Liver (tissue), 9 donors: Measurements from ENCODE around the gene TRIM22. TPM values are rescaled to one million over a fixed set of nuclear protein-coding genes. Genes with fewer than 3 reads are reported as not detected.

Experiments
- DNase-seq: peaks from one replicate; pipeline ENCODE4 v3.0.0-alpha.2; 2017; ENCODE audit warnings: low spot score
- H3K27ac ChIP-seq, 2 donors: one replicate each; pipeline ENCODE4 v1.7.0; 2013; ENCODE audit warnings: inconsistent platforms in 2 of 2, low read length in 2 of 2, control low read depth in 1 of 2, low read depth in 1 of 2, mild to moderate bottlenecking in 1 of 2
- H3K27me3 ChIP-seq, 4 donors: one replicate each; pipeline versions ENCODE4 v1.6.1 to v1.7.0; 2013; ENCODE audit warnings: low read length in 3 of 4, inconsistent platforms in 1 of 4, mild to moderate bottlenecking in 1 of 4, moderate library complexity in 1 of 4; ENCODE audit not compliant: control insufficient read depth in 4 of 4, insufficient read depth in 4 of 4
- H3K36me3 ChIP-seq, 4 donors: one replicate each; pipeline versions ENCODE4 v1.6.1 to v1.7.0; 2013; ENCODE audit warnings: low read length in 3 of 4, mild to moderate bottlenecking in 3 of 4, low read depth in 1 of 4, moderate library complexity in 1 of 4; ENCODE audit not compliant: control insufficient read depth in 4 of 4, insufficient read depth in 3 of 4
- H3K4me1 ChIP-seq, 4 donors: one replicate each; pipeline versions ENCODE4 v1.6.1 to v1.7.0; 2013; ENCODE audit warnings: low read length in 3 of 4, mild to moderate bottlenecking in 3 of 4, moderate library complexity in 1 of 4; ENCODE audit not compliant: control insufficient read depth in 4 of 4, insufficient read depth in 4 of 4
- H3K4me3 ChIP-seq, 3 donors: one replicate each; pipeline versions ENCODE4 v1.6.1 to v1.7.0; 2013; ENCODE audit warnings: low read length in 3 of 3, control low read depth in 1 of 3, low read depth in 1 of 3, mild to moderate bottlenecking in 1 of 3
- H3K9ac ChIP-seq, 2 donors: one replicate each; pipeline ENCODE4 v1.7.0; 2013; ENCODE audit warnings: low read length in 2 of 2, mild to moderate bottlenecking in 2 of 2, moderate library complexity in 2 of 2, control low read depth in 1 of 2, low read depth in 1 of 2
- H3K9me3 ChIP-seq, 4 donors: one replicate each; pipeline versions ENCODE4 v1.6.1 to v1.7.0; 2013; ENCODE audit warnings: low read length in 3 of 4; ENCODE audit not compliant: control insufficient read depth in 4 of 4
- EGR1 ChIP-seq, 2 donors: IDR thresholded peaks; 2 replicates each; pipeline ENCODE4 v1.6.1; 2016 to 2018; ENCODE audit warnings: antibody characterized with exemption in 2 of 2, low read depth in 2 of 2
- FOXA1 ChIP-seq: IDR thresholded peaks from 2 replicates; pipeline ENCODE4 v1.6.1; 2016; ENCODE audit warnings: antibody characterized with exemption
- FOXA2 ChIP-seq: IDR thresholded peaks from 2 replicates; pipeline ENCODE4 v1.6.1; 2016; ENCODE audit warnings: antibody characterized with exemption
- GABPA ChIP-seq, 2 donors: IDR thresholded peaks in 1 of 2; conservative IDR thresholded peaks in 1 of 2; 2 replicates each; pipeline ENCODE4 v1.6.1; 2016; ENCODE audit warnings: antibody characterized with exemption in 2 of 2, mild to moderate bottlenecking in 1 of 2, moderate library complexity in 1 of 2
- HNF4A ChIP-seq, 2 donors: conservative IDR thresholded peaks; 2 replicates each; pipeline ENCODE4 v1.6.1; 2016; ENCODE audit warnings: antibody characterized with exemption in 2 of 2, mild to moderate bottlenecking in 2 of 2
- HNF4G ChIP-seq: IDR thresholded peaks from 2 replicates; pipeline ENCODE4 v1.6.1; 2016; ENCODE audit warnings: antibody characterized with exemption
- JUND ChIP-seq, 2 donors: IDR thresholded peaks; 2 replicates each; pipeline ENCODE4 v1.6.1; 2016; ENCODE audit warnings: antibody characterized with exemption in 2 of 2
- NR2F2 ChIP-seq: IDR thresholded peaks from 2 replicates; pipeline ENCODE4 v1.6.1; 2016; ENCODE audit warnings: antibody characterized with exemption
- RAD21 ChIP-seq, 2 donors: IDR thresholded peaks; 2 replicates each; pipeline ENCODE4 v1.6.1; 2016; ENCODE audit warnings: antibody characterized with exemption in 2 of 2, mild to moderate bottlenecking in 2 of 2
- RXRA ChIP-seq, 2 donors: IDR thresholded peaks; 2 replicates each; pipeline ENCODE4 v1.6.1; 2017 to 2018; ENCODE audit warnings: antibody characterized with exemption in 2 of 2, mild to moderate bottlenecking in 1 of 2
- SP1 ChIP-seq: IDR thresholded peaks from 2 replicates; pipeline ENCODE4 v1.6.1; 2018; ENCODE audit warnings: antibody characterized with exemption, mild to moderate bottlenecking
- TAF1 ChIP-seq: conservative IDR thresholded peaks from 2 replicates; pipeline ENCODE4 v1.6.1; 2016; ENCODE audit warnings: antibody characterized with exemption, mild to moderate bottlenecking
- YY1 ChIP-seq: IDR thresholded peaks from 2 replicates; pipeline ENCODE4 v1.6.1; 2016; ENCODE audit warnings: antibody characterized with exemption, mild to moderate bottlenecking
- WGBS: extraction: QIAGEN DNeasy Blood & Tissue Kit; methylation state at CpG from one replicate; pipeline ENCODE4 v1.1.7; 2013; 5-methylcytosine and 5-hydroxymethylcytosine counted together
- polyA plus RNA-seq, 2 donors: library from polyadenylated mRNA; stranded (reverse) in 1 of 2; unstranded in 1 of 2; fragments of 200-250 nt in 1 of 2; fragments of >200 nt in 1 of 2; fragmentation: Nextera tagmentation in 1 of 2; extraction: Ambion mirVana in 1 of 2; gene quantifications; one replicate each; pipeline versions ENCODE4 v1.2.1 to v1.2.3, GENCODE V29; 2013 to 2015
- total RNA-seq, 2 donors: library from RNA; depleted of rRNA; stranded (reverse); fragments of >200 nt; gene quantifications; one replicate each; pipeline ENCODE4 v1.2.3, GENCODE V29; 2014
- TF ChIP-seq, protein P1 (sequence below): IDR thresholded peaks from 2 replicates; pipeline ENCODE4 v1.6.1; 2016; ENCODE audit warnings: antibody characterized with exemption
- TF ChIP-seq, protein P2 (sequence below): IDR thresholded peaks from 2 replicates; pipeline ENCODE4 v1.6.1; 2016; ENCODE audit warnings: antibody characterized with exemption, mild to moderate bottlenecking
- TF ChIP-seq, protein P3 (sequence below): fragments of 150-350 bp; IDR thresholded peaks from 2 replicates; pipeline ENCODE4 v1.5.1; 2017; ENCODE audit warnings: improper control_type of control experiment, low read depth, low read length; ENCODE audit not compliant: missing input control
- TF ChIP-seq, protein P4 (sequence below): IDR thresholded peaks from 2 replicates; pipeline ENCODE4 v1.6.1; 2016; ENCODE audit warnings: antibody characterized with exemption
- TF ChIP-seq, protein P5 (sequence below): IDR thresholded peaks from 2 replicates; pipeline ENCODE4 v1.6.1; 2016; ENCODE audit warnings: antibody characterized with exemption
- donor health status: healthy.
- donor health status: healthy.
- donor health status: healthy.
- donor health status: healthy.
- donor health status: healthy.

TRIM22 gene, protein sequence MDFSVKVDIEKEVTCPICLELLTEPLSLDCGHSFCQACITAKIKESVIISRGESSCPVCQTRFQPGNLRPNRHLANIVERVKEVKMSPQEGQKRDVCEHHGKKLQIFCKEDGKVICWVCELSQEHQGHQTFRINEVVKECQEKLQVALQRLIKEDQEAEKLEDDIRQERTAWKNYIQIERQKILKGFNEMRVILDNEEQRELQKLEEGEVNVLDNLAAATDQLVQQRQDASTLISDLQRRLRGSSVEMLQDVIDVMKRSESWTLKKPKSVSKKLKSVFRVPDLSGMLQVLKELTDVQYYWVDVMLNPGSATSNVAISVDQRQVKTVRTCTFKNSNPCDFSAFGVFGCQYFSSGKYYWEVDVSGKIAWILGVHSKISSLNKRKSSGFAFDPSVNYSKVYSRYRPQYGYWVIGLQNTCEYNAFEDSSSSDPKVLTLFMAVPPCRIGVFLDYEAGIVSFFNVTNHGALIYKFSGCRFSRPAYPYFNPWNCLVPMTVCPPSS
- total RNA-seq (10 to 100 TPM; 11.5 to 21.6 TPM), polyA plus RNA-seq (1 to 10 TPM; 3.6 to 7.6 TPM)

DNA sequence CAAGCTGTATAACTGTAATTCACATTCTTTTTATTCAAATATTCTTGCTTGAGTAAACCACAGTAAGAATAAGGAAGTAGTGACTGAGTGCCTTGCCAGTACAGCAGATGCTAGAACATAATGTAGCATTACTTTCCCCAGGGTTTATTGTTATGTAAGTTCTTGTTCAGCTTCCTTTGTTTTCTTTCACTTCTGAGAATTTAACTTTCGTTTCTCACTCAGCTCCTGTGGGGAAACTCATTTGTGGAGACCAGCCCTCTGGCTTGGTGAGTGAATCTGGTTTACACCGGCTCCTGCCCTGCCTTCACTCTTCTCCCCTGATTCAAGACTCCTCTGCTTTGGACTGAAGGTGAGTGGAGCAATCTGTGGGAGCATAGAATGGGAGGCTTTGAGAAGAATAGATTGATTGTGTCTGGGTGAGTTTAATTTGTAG lies at the start of gene TRIM22:
Gene TRIM22 (plus strand): TSS at position 240 of the 433 bp plus-strand sequence. CDS start 6,443 bp downstream, outside the sequence.
- Histone ChIP-seq H3K4me3 (peak within 1 kb of the TSS; percentile 27 to 39 (median 30)), H3K9me3 (no peaks in the 10 kb centered on the region), H3K36me3 (no peaks in the 10 kb centered on the region), H3K4me1 (peaks cover 0 to 6% (median 3%) of the 10 kb centered on the region in 4 donors), H3K27ac (peak within 1 kb of the TSS; percentile 71 to 76), H3K9ac (peak within 1 kb of the TSS; percentile 30 to 48), H3K27me3 (no peaks in the 10 kb centered on the region)
- DNase-seq = no peak
- WGBS = under 1% methylated on average over 2 of the region's 2 CpGs
- peak; percentile 19 for TF ChIP-seq SP1
- peak in 1 of 2 donors; percentile 5 for TF ChIP-seq RXRA (IDR thresholded peaks at IDR 0.05)
- TF ChIP-seq YY1 = peak; percentile 13
- TF ChIP-seq, protein P1, sequence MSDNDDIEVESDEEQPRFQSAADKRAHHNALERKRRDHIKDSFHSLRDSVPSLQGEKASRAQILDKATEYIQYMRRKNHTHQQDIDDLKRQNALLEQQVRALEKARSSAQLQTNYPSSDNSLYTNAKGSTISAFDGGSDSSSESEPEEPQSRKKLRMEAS = no peak
- no peak for TF ChIP-seq HNF4A (conservative IDR thresholded peaks at IDR 0.05)
- TF ChIP-seq TAF1 = no peak
- peak in 1 of 2 donors; percentile 14 for TF ChIP-seq RAD21 (IDR thresholded peaks at IDR 0.05)
- TF ChIP-seq EGR1 (IDR thresholded peaks at IDR 0.05; ENCODE audit: low read depth in 2 of 2) = no peak
- TF ChIP-seq FOXA1 = no peak

DNA sequence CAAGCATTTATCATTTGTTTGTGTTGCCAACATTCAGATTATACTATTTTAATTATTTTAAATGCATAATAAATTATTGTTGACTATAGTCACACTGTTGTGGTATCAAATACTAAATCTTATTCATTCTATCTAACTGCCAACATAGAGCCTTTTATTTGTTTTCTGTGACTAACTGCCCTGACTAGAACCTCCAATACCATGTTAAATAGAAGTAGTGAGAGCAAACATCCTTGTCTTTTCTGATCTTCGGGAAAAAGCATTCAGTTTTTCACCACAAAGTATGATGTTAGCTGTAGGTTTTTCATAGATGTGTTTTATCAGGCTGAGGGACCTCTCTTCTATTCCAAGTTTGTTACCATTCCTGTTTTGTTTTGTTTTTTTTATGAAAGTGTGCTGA lies 49.6 kb upstream of the TRIM22 start:
- Histone ChIP-seq H3K27me3 (no peaks in the 10 kb centered on the region), H3K4me1 (no peaks in the 10 kb centered on the region), H3K27ac (no peak overlapping the region), H3K9ac (no peak overlapping the region), H3K9me3 (no peaks in the 10 kb centered on the region), H3K4me3 (no peak overlapping the region), H3K36me3 (peaks cover 3 to 28% (median 17%) of the 10 kb centered on the region in 4 donors)
- DNase-seq = no peak
- WGBS = 94% methylated on average over 1 of the region's 1 CpG
- no peak for TF ChIP-seq HNF4G
- TF ChIP-seq SP1 = no peak
- TF ChIP-seq FOXA1 = no peak
- no peak for TF ChIP-seq EGR1 (IDR thresholded peaks at IDR 0.05; ENCODE audit: low read depth in 2 of 2)
- TF ChIP-seq, protein P2, sequence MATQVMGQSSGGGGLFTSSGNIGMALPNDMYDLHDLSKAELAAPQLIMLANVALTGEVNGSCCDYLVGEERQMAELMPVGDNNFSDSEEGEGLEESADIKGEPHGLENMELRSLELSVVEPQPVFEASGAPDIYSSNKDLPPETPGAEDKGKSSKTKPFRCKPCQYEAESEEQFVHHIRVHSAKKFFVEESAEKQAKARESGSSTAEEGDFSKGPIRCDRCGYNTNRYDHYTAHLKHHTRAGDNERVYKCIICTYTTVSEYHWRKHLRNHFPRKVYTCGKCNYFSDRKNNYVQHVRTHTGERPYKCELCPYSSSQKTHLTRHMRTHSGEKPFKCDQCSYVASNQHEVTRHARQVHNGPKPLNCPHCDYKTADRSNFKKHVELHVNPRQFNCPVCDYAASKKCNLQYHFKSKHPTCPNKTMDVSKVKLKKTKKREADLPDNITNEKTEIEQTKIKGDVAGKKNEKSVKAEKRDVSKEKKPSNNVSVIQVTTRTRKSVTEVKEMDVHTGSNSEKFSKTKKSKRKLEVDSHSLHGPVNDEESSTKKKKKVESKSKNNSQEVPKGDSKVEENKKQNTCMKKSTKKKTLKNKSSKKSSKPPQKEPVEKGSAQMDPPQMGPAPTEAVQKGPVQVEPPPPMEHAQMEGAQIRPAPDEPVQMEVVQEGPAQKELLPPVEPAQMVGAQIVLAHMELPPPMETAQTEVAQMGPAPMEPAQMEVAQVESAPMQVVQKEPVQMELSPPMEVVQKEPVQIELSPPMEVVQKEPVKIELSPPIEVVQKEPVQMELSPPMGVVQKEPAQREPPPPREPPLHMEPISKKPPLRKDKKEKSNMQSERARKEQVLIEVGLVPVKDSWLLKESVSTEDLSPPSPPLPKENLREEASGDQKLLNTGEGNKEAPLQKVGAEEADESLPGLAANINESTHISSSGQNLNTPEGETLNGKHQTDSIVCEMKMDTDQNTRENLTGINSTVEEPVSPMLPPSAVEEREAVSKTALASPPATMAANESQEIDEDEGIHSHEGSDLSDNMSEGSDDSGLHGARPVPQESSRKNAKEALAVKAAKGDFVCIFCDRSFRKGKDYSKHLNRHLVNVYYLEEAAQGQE = no peak

DNA sequence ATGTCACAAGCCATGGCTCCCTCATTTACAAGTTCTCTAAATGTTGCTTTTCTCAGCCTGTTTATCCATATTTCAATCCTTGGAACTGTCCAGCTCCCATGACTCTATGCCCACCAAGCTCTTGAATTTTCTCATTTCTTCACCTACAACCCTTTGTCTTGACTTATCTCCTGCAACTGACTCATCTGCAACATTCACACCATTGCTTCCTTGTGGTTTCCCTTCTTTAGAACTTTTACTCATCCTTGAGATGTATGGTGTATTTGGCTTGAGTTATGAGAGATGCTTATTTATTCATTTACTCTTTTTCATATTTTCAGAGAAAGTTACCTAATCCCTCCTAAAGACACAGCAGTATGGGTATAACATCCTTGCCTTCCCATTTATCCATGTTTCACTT lies 46.0 kb upstream of the TRIM22 start:
- Histone ChIP-seq H3K36me3 (peaks cover 3 to 25% (median 10%) of the 10 kb centered on the region in 4 donors), H3K4me3 (no peak overlapping the region), H3K9ac (no peak overlapping the region), H3K4me1 (no peaks in the 10 kb centered on the region), H3K27ac (no peak overlapping the region), H3K27me3 (no peaks in the 10 kb centered on the region), H3K9me3 (no peaks in the 10 kb centered on the region)
- DNase-seq = no peak
- TF ChIP-seq EGR1 (IDR thresholded peaks at IDR 0.05; ENCODE audit: low read depth in 2 of 2) (no peak), GABPA (IDR thresholded peaks at IDR 0.05 in 1 of 2, conservative IDR thresholded peaks at IDR 0.05 in 1 of 2) (no peak), NR2F2 (no peak), HNF4A (conservative IDR thresholded peaks at IDR 0.05) (no peak), YY1 (no peak), FOXA1 (no peak), FOXA2 (no peak), SP1 (no peak), RXRA (IDR thresholded peaks at IDR 0.05) (no peak), JUND (IDR thresholded peaks at IDR 0.05) (no peak), HNF4G (no peak), TAF1 (no peak)
- TF ChIP-seq, protein P3, sequence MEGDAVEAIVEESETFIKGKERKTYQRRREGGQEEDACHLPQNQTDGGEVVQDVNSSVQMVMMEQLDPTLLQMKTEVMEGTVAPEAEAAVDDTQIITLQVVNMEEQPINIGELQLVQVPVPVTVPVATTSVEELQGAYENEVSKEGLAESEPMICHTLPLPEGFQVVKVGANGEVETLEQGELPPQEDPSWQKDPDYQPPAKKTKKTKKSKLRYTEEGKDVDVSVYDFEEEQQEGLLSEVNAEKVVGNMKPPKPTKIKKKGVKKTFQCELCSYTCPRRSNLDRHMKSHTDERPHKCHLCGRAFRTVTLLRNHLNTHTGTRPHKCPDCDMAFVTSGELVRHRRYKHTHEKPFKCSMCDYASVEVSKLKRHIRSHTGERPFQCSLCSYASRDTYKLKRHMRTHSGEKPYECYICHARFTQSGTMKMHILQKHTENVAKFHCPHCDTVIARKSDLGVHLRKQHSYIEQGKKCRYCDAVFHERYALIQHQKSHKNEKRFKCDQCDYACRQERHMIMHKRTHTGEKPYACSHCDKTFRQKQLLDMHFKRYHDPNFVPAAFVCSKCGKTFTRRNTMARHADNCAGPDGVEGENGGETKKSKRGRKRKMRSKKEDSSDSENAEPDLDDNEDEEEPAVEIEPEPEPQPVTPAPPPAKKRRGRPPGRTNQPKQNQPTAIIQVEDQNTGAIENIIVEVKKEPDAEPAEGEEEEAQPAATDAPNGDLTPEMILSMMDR = no peak
- TF ChIP-seq, protein P4, sequence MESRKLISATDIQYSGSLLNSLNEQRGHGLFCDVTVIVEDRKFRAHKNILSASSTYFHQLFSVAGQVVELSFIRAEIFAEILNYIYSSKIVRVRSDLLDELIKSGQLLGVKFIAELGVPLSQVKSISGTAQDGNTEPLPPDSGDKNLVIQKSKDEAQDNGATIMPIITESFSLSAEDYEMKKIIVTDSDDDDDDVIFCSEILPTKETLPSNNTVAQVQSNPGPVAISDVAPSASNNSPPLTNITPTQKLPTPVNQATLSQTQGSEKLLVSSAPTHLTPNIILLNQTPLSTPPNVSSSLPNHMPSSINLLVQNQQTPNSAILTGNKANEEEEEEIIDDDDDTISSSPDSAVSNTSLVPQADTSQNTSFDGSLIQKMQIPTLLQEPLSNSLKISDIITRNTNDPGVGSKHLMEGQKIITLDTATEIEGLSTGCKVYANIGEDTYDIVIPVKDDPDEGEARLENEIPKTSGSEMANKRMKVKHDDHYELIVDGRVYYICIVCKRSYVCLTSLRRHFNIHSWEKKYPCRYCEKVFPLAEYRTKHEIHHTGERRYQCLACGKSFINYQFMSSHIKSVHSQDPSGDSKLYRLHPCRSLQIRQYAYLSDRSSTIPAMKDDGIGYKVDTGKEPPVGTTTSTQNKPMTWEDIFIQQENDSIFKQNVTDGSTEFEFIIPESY = no peak
- TF ChIP-seq, protein P1 = no peak
- TF ChIP-seq, protein P5, sequence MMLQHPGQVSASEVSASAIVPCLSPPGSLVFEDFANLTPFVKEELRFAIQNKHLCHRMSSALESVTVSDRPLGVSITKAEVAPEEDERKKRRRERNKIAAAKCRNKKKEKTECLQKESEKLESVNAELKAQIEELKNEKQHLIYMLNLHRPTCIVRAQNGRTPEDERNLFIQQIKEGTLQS = no peak
